Measurements from ENCODE around the gene CDH5.
"Not testable (repeated sequence)": the region's sequence is repeated elsewhere in the genome, so short reads cannot be mapped to it uniquely, and the experiment has no call there.

The CDH5 gene, protein sequence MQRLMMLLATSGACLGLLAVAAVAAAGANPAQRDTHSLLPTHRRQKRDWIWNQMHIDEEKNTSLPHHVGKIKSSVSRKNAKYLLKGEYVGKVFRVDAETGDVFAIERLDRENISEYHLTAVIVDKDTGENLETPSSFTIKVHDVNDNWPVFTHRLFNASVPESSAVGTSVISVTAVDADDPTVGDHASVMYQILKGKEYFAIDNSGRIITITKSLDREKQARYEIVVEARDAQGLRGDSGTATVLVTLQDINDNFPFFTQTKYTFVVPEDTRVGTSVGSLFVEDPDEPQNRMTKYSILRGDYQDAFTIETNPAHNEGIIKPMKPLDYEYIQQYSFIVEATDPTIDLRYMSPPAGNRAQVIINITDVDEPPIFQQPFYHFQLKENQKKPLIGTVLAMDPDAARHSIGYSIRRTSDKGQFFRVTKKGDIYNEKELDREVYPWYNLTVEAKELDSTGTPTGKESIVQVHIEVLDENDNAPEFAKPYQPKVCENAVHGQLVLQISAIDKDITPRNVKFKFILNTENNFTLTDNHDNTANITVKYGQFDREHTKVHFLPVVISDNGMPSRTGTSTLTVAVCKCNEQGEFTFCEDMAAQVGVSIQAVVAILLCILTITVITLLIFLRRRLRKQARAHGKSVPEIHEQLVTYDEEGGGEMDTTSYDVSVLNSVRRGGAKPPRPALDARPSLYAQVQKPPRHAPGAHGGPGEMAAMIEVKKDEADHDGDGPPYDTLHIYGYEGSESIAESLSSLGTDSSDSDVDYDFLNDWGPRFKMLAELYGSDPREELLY

GRCh38 chr16:66366433-66367299, at the start of gene CDH5:
Gene CDH5 (plus strand): TSS chr16:66366691. CDS start chr16:66379338, 12,647 bp downstream.
- DNase-seq (ENCODE audit: low read depth): no peak

GRCh38 chr16:66318505-66318904, 48.0 kb upstream of the CDH5 start:
- no peak for DNase-seq (ENCODE audit: low read depth)

- no peak for DNase-seq (ENCODE audit: low read depth)
These were observed 45.7 kb upstream of the CDH5 start for GRCh38 chr16:66320774-66321173.

DNA sequence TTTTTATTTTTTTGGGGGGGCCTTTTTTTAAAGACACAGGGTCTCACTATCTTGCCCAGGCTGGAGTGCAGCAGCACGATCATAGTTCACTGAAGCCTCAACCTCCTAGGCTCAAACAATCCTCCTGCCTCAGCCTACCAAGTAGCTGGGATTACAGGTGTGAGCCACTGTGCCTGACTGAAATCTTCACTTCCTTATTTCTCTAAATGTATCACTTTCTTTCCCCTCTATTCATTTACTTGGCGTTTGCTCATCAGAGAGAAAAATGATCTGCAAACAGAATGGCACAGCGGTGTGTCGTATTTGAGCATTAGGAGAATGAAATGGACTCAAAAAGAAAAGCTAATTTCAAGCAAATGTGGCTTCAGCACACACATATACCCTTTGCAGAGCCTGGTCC, 44.3 kb upstream of the CDH5 start:
- no peak for DNase-seq (ENCODE audit: low read depth)

GRCh38 chr16:66324815-66325515, 41.5 kb upstream of the CDH5 start:
- no peak for DNase-seq (ENCODE audit: low read depth)

- no peak for DNase-seq (ENCODE audit: low read depth)
These were observed 40.6 kb upstream of the CDH5 start for GRCh38 chr16:66325717-66326376.

DNA sequence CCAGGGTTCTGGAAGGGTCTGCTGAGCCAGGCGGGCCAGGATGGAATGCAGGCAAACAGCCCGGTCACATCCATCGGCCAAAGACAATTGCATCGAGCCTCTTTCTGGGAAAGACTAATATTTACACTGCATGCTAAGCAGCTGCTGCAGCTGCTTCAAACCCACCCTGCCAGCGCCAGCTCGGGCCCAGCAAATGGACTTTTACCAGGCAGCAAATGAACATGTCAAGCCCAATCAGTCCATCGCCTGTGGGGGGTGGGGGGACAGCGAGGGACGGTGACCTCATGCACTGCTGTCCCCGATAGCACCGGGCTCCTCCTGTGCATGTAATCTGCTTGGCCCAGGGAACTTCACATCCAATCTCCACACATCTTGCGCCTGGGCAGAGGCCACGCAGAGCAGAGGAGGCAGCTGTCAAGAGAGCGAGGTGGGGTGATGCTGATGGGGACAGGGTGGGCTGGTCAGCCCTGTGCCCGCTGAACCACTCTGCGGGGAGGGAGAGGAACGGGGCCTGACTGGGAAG, 39.4 kb upstream of the CDH5 start:
- no peak for DNase-seq (ENCODE audit: low read depth)

DNA sequence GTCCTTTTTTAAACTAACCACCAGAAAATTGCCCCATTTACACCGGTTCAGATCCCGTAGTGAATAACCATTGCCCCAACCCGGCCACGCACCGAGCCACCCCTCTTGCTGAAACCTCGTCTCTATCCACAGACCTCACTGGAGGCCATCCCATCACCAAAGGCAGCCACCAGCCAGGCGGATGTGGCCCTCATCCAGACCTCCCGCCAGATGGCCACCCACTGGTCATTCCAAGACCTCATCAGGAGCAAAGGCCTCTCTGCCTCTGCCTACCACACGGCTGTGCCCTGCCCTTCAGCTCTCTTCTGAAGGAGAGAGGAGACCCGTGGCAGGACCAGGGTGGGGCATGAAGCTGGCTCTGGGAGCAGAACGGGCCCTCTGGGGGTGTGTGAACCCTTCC, 38.2 kb upstream of the CDH5 start:
- no peak for DNase-seq (ENCODE audit: low read depth)

DNA sequence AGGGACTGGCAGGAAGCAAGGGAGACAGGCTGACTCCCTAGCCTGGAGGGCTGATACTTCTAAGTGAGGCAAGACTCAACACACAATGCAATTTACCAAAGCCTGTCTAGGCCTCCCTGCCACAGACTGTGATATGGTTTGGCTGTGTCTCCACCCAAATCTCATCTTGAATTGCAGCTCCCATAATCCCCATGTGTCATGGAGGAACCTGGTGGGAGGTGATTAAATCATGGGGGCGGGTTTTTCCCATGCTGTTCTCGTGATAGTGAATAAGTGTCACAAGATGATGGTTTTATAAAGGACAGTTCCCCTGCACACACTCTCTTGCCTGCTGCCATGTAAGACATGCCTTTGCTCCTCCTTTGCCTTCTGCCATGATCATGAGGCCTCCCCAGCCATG, 35.0 kb upstream of the CDH5 start:
- not testable (repeated sequence) for DNase-seq (ENCODE audit: low read depth)

GRCh38 chr16:66332634-66333610, 33.6 kb upstream of the CDH5 start:
- DNase-seq (ENCODE audit: low read depth): no peak

DNA sequence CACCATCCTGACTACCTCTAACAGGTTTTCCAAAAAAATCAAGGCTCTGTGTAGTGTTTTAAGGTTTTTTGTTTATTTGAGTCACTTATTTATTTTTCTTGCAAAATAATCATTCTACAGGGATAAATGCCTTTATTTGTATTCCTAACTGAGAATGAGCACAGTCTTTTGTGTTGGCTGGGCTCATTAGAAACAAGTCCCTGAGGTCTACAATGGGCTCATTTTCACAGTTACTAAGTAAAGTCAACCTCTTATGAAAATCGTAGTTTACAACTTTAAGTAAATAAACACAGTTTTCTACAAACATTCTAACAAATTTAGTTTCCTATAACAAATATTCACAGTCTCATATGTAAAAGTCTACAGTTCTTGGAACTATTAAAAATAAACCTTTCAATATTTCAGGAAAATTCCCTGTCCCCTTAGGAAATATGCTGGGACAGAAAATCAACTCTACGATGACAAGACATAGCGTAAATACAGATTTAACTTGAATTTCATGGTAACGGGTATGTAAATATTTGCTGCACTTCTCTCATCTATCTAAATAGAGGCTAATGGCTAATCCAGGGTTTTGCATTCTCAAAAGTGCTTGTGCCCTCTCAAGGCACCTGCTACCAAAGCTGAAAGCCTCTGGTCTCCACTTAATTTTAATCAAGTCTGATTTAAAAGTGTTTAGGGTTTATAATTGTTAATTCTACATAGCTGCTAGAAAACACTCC, 31.5 kb upstream of the CDH5 start:
- DNase-seq (ENCODE audit: low read depth): no peak

DNA sequence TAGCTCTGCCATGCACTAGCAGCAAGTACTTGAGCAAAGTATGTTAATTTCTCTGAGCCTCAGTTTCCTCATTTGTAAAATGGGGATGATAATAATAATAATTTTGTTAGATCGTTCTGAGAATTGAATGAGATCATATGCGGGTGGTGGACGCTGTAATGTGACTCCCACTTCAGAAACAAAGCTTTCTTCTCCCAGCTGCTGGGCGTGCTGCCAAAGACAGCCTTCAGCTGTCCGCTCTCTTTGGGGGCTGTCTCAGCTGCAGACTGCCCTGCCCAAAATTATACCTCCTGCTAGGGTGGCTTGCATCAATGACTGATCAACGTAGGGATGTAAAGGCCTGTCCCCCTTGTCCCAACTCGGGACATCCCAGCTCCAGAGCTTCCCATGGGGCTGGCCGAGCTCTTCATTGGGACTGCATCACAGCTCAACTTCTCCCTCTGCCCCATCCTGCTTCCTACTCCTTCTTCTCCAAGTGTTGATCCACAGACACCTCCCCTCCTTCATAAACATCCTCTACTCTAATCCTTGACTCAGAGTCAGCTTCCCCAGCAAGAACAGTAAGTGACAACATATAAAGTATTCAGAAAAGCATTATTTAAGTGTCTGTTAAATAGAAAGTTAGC, 30.7 kb upstream of the CDH5 start:
- DNase-seq (ENCODE audit: low read depth): no peak

DNA sequence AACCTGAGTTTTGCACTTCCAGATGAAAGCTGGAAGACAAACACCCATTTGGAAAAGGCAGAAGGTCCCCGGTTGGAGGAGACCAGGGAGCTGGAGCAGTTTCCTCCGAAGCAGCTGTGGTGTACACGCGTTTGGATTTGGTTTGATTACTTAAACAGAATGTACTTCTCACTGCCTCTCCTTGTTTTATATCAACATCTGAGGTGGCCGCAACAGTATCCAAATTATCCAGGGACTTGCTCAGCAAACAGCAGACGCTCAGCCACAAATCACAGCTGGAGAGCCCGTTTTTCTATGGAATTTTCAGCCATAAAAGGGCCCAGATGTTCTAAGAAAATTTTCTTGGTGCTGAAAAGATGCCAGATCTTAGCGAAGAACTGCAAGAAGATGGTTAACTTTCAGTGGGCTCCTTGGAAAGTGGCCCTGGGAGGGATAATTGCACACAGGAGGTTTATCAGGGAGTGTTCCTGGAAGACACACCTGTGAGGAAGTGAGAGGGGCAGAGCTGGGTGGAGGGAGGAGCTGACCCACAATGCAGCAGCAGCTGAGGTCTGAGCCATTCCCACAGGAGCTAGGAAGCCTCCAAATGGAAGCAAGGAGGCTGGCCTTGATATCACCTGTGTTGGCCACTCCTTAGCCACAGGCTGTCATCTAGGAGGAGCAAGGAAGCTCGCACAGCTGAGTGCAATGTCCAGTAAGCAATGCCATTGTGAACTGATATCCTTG, 28.9 kb upstream of the CDH5 start:
- no peak for DNase-seq (ENCODE audit: low read depth)

- DNase-seq (ENCODE audit: low read depth): no peak
These were observed 24.1 kb upstream of the CDH5 start for GRCh38 chr16:66342294-66342900.

- DNase-seq (ENCODE audit: low read depth): peak; percentile 20
These were observed 21.9 kb upstream of the CDH5 start for GRCh38 chr16:66344533-66345145.

DNA sequence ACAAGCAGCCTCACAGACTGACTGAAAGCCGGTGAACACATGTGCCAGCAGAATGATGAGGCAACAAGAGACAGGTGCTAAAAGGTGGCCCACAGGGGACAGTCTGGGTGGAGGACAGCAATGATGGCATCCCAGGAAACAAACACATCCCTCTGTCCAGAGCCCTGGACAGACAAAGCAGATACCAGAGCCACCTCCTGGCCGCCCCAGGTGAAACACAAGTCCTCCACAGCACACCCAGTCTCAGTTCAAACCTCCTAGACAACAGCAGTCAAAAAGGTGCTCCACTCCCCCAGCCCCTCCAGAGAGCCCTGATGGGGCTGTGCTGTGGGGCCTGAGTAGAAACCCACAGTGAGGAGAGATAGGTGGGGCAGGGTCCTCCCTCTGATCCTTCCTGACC, 20.3 kb upstream of the CDH5 start:
- no peak for DNase-seq (ENCODE audit: low read depth)

GRCh38 chr16:66352304-66352703, 14.2 kb upstream of the CDH5 start:
- DNase-seq (ENCODE audit: low read depth): no peak
